HL-60/S4 (cell line): ENCODE results near the gene AQP12B.

ENCODE experiments used
- in situ Hi-C: fragments of 300-500 bp; cut with MboI; formaldehyde crosslinking; loops from 2 replicates; pipeline ENCODE4 v1.14.3; 2022; ENCODE audit warnings: low sequenced_read_pairs

The AQP12B gene

DNA sequence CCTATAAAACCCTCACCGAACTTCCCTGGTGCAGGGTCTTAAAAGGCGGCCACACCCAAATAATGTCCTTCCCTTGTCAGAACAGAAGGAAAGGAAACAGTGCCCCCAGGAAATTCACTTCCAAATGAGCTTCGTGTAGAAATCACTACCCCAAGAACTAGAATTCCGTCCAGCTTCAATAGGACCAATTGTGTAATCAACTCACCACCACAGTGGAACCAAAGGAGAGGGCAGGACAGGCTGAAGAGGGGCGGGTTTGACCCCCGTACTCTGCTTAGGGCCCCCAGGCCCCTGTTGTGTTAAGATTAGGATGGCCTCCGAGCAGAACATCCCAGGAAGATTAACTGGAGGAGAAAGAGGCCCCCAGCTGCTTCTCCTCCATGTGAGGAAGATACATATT lies 33.4 kb downstream of the AQP12B start:
- in situ Hi-C loops = no loop called here

DNA sequence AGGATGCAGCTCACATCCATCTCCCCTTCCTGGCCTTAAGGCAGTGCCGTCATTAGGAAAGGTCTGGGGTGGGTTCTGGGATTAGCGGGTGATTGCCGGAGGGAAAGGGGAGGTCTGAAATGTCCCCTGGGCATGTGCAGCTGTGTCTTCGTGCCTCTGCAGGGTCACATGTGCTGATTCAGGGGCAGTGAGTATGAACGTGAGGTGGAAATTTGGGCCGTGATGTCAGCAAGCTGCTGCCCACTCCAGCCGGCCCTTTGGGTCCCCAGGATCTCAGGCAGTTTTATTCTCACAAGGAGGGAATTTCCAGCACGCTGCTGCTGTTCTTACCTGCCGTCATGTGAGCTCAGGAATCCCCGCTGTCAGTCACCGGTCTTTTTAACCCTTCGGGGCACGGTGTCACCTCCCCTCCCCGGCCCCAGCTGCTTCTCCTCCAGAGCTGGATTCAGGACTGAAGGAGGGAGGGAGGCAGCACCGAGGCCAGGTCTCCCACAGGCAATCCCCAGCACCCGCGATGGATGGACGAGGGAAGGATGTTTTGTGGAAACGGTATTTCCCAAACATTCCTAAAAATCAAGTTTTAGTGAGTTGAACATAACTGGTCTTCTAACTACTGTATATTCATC lies 33.9 kb downstream of the AQP12B start:
- in situ Hi-C loops = no loop called here

DNA sequence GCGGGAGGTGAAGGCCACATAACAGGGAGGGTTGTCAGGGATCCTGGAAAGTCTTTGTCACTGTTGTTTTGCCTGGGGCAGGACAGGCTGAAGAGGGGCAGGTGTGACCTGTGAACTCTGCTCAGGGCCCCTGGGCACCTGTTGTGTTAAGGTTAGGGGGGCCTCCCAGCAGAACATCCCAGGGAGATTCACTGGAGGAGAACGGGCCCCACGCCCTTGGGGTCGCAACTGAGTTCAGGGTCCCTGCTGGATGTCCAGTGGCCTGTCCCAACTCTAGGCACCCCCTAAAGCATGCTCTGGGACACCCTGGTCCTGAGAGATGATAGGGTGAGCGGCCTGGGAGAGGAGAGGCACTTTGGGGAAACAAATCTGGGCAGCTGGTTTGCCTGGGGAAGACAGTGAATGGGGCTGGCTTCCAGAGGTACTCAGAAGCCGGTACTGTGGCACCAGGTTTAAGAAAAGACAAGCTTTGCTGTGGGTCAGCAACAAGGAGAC lies 34.5 kb downstream of the AQP12B start:
- in situ Hi-C loops = no loop called here

DNA sequence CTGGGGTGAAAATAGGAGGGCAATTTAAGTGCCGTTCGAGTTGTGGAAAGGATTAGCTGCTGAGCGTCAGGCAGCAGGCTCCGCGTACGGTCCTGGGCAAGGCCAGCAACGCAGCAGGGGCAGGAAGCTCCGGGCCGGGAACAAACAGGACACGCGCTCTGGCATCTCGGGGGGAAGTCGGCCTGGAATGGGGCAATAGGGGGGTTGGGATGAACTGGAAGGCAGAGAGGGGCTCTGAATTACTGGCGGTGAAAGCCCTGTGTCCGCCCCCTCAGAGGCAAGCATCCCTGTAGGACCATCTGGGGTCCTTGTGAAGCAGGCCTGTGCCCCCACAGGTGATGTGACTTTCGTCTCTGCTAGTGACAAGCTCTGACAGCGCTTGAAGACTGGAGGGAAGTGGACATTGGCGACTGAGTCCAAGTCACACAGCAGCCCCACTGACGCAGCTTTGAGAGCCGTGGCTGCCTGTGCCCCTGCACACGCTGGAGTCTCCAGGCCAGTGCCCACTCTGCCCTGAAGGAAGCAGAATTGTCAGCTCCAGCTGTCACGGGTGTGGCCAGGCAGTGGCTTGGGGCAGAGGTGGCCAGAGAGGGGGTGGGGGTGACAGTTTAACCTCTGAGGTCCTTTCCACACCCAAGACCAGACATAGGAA lies 35.1 kb downstream of the AQP12B start:
- in situ Hi-C loops = no loop called here

DNA sequence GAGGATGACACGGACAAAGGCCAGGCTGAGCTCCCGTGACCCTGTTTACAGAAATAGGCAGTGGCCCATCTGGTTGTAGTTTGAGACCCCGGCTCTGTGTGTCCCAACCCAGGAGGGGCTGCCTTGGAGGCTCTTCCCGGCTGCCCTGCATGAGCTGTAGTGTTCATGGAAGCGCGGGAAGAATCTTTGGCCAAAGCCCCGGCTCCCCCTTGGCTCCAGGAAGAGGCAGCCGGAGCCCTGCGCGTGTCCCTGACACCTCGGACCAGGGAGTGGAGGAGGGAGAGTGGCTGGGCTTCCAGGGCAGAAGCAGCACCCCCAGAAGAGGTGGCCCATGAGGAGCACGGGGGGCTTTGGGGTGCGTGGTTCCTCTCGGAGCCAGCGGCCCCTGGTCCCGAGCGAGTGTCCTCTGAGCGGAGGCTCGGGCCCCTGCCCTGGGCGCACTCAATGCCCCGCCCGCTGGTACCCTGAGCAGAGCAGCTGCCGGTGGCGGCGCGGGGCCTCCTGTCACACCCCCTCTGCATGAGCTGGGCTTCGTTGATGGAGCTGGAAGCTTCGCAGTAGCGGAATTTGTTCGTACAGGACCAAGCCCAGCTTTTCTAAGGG lies 35.7 kb downstream of the AQP12B start:
- in situ Hi-C loops = no loop called here

DNA sequence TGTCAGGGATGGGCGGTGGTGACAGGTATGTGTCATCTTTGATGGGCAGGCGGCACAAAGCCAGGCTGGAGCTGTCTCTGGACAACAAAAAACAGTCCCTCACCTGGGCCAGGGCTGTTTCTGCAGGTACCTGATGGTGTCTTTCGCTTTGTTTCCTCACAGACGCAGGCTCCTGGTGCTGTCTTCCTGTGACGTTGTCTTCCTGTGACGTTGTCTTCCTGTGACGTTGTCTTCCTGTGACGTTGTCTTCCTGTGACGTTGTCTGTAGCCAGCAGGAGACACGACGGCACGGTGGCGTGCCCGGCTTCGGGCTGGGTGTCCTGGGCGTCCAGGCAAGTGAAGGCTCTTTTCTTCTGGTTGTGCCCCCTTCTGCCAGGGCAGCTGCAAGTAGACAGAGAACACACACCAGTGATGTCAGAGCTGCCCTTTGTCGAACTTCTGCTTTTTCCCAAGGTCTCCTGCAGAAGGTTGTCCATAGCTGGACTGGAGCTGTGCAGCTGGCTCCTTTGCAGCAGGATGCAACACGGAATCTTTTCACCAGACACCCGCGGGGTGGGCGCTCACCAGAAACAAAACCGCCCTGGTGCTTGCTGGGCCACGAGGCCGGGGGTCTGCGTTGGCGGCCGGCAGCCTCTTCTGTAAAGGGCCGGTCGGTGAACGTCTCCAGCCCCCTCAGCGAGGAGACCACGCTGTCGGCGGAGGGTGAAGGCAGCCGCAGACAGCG lies 36.3 kb downstream of the AQP12B start:
- in situ Hi-C loops = no loop called here

DNA sequence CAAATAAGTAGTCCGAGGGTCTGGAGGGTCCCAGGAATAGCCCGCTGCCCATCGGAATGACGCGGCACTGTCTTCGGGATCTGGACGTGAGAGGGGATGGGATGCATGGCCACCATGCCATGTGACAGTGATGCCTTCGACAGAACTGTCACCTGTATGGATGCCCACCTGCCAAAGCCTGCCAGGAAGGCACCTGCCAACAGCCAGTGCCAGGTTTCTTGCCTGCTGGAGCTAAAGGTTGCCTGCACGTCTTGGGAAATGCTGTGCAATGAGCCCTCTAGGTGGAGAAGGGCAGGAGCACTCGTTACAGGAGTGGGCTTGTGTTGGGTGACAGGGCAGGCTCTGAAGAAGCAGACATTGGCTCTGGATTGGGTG lies 36.9 kb downstream of the AQP12B start:
- in situ Hi-C loops = no loop called here

DNA sequence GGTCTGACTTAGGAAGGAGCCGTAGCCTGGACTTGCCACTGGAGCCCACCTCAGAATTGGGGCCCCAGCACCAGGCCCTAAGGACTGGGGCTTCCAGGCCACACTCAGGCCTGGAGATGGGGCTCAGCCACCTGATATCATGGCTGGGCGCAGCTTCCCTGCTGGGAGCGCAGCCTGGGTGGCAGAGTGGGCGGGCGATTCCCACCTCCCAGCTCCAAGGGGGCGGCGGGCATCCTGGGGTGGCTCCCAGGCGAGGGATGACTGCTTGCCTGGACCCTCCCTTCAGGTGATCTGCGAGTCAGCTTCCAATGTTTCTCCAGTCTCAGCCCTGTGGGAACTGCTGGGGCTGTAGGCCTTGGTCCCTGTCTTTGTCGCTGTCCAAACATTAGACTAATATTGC lies 37.3 kb downstream of the AQP12B start:
- in situ Hi-C loops = no loop called here

DNA sequence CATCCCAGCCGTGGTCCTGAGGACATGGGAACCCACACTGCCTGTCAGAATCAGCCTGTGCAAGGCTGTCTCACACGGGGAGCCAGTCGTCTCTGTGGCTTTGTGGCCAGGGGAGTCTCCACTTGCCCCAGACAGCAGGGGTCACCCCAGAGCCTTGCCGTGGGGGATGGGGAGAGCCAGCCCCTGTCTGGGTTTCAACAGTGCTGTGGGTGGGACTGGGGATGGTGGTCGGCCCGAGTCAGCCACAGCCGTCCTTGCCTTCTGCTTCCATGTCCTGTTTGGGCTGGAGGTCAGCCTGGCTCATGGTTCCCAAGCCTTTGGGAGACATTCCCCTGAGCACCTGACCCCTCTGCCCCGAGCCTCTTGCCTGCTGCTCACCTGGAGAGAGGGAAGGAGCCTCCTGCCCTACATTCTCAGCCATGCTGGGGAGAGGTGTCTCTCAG lies 37.8 kb downstream of the AQP12B start:
- in situ Hi-C loops = no loop called here

DNA sequence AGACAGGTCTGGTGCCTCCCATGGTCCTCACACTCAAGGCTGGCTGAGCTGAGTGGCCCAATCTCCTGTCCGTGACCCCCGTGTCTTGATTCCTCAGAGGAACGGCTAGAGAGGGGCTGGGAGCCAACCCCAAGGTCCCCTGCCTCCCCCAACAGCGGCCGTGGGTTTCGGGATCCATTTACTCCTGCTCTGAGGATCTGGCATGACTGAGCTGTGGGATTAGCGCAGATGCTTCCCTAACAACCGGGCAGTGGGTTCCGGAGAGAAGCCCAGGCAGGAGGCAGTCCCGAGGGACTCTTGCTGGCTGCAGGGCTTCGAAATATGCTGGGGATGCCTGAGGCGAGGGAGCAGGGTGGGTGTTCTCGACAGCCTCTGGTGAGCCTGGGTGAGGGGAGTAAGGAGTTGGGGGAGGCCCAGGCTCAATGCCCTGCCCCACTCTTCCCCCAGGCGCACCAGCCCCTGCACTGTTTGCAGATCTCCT lies 38.5 kb downstream of the AQP12B start:
- in situ Hi-C loops = no loop called here

DNA sequence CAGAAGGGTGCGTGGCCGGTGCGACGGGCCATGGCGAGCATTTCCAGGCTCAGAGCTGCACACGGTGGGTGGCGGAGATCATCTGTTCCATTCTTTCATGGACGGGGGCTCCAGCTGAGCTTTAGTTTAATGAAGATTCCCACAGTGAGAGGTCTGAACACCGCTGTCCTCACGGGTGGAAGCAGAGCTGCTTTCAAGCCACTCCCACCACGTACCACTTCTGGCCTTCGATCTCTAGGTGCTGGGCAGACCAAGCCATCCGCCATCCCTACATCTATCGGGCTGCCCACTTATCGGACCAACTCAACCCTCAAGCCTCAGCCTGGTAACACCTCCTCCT lies 38.9 kb downstream of the AQP12B start:
- in situ Hi-C loops = no loop called here

DNA sequence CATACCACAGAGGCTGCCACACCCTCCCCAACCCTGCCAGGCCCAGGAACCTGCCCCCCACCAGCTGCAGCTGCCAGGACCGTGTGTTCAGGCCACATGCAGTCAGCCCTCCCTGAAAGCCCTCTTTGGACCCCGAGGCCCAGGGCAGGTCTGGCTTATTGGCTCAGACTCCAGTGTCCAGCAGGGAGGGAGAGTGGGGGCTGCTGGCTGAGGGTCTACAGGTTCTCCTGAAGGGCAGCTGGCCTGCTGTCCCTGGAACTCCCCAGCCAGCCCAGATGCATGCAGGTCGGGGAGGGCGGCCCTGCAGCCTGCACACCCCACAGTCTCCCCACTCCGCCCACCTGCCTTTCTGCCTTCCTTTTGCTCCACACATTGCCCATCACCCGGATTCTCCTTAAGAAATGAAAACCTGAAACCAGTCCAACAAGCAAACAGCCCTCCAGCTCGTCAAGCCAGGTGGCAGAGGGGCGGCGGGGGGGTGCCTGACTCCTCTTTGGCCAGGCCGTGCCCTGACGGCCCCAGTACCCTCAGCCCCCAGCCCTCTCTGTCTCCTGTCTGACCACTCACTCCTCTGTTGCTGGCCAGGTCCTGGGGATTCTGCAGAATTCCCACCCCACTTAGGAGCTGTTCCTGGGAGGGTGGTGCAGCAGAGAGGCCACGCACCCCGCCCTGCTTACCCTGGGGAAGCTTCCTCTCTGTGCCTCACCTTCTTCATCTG lies 39.4 kb downstream of the AQP12B start:
- in situ Hi-C loops = no loop called here

DNA sequence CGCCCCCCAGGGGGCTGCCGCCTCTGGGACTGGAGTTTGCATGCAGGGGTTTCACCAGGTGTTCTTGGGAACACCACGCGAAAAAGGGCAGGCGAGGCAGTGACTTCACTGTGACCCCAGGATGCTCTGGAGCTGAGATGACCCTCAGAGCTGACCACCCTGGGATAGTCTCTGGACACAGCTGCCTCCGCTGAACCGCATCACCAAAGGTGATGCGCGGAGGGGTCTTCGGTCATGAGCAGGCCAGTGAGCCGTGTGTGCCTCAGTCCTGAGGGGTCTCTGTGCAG lies 39.9 kb downstream of the AQP12B start:
- in situ Hi-C loops = no loop called here

DNA sequence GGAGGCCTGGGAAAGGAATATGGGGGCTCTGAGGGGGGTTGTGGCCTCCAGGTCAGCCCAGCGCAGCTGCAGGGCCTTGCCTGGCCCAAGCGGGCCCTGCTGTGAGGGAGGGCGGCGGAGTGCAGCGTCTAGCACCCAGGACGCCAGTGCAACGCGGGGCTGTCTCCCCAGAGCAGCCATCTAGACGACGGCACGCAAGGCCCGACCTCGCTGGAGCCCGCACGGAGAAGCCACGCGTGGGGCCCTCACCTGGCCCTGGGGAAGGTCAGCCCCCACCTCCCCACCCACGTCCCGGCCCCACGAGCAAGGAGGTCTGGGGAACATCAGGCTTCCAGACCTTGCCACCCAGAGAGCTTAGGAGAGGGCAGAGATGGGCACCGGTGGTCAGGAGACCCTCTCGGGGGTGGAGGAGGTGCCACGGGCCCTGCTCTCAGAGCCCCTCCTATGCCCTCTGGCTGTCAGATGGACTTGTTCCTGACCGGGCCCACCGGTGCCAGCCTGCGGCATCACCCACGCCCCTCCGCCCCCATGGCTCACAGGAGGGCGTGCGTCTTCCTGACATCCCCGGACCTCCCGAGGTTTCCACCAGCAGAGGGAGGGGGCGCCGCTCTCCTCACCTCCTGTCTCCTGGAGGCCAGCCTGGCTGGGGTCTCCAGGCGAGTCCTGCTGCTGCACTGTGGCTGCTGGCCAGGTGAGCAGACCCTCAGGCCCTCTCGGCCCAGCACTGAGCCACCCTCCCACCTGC lies 40.5 kb downstream of the AQP12B start:
- in situ Hi-C loops = no loop called here

DNA sequence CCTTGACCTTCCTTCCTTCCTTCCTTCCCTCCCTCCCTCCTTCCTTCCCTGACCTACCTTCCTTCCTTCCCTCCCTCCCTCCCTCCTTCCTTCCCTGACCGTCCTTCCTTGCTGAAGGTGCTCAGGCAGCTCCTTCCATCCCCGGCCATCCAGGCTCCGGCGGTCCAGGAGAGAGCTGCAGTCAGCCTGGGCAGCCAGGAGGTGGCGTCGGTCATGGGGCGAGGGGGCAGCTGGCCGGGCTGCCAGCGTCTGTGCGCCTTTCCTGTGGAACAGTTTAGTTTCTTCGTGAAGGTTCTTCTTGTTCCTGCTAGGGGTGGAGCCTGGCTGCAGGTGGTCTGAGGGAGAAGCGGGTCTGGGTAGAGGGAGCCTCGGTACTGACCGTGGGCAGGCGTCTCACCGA lies 41.7 kb downstream of the AQP12B start:
- in situ Hi-C loops = no loop called here

DNA sequence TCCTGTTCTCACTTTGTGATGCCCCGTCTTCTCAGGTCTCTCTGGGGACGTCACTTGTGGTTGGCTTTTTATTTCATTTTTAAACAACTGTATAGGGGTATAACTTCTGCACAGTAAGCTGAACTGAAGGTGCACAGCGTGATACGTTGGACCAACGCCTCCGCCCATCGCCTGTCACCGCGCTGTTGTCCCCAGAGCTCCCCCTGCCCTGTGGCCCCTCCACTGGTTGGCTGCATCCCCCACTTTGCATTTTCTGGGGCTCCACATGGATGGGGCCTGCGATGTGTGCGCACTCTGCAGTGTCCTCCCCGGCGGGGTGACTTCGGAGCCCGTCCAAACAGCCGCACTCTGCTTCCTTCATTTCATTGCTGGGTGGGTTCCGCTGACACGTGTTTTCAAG lies 43.1 kb downstream of the AQP12B start:
- in situ Hi-C loops = no loop called here

DNA sequence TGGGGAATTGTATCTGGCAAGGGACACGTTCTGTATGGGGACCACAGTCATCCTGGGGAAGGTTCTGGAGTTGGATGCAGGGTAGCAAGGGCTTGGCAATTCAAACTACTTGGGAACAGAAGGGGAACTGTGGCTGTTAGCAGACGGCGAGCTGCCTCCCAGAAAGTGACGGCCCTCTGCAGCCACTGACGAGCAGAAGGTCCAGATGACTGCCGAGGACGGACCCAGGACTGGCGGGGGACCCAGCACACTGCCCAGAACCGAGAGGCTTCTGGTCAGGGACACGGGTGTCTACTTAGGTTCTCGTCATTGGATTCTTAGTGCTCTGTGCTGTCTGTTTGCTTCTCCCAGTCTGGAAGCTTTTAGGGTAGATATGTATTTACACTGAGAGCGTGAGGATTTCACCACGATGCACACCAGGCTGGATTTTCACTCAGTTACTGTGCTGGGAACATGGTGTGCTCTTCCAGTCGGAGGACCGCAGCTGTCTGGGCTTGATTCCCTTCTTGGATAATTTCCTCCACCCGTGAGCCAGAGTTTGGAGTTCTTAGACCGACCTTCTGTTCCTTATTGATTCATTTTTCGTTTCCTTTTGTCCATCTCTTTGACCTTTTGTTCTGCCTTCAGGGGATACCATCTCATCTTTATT lies 44.0 kb downstream of the AQP12B start:
- in situ Hi-C loops = no loop called here

DNA sequence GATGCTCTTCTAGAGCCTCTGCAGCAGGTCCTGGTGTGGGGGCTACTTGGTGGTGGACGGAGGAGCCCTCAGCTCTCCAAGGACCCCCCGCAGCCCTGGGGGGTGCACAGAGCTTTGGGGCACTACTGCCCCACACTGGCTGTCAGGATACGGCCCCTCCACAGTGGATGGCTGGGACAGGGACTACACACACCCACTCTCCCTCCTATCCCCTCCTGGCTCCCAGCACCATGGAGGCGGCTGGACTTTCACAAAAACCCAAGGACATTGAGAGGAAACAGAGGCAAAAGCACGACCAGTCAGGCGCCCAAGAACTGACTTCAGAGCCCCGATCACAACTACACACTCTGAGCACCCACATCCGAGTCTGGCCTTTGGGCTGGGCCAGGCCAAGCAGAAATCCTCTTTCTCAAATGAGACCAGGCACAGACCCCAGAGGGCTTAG lies 44.8 kb downstream of the AQP12B start:
- in situ Hi-C loops = no loop called here

DNA sequence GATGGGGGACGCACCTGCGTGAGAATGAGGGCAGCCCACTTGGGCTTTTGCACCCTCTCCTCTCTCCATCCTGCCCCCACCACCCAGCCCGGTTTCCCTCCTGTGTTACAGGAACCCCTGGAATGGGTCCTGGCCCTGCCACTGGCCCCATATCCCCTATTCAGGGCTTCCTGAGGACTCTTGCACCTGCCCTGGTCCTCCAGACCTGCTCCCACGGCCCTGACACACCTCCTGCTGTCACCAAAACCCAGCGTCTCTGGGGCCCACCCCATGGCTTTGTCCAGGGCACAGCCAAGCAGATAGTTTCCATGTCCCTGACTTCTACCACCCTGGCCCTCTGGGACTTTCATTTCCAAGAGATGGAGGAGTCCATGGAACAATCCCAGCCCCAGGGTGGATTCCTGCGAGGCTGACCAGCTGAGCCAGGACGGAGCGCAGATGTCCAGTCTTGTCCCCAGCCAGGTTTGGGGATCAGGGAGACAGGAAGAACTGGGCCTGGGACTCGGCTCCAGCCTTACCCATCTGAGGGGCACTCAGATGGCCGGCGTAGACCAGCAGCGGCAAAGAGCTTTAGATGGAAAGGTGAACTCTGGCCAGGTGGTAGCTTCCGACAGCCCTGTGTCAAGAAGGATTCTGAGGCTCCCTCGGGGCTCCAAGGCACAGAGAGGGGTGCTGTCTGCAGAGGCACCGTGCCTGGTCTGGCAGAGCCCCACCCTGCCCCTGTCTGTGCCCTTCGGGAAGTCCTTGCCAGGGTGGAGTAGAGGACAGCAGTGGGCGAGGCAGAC lies 45.4 kb downstream of the AQP12B start:
- in situ Hi-C loops = no loop called here
